Progenitor cell of endocrine pancreas (in vitro differentiated cells): ENCODE data around the gene METTL22. TPM values are rescaled to one million over a fixed set of nuclear protein-coding genes. Genes with fewer than 3 reads are reported as not detected.

Experiments
- DNase-seq: peaks from one replicate; pipeline ENCODE4 v3.0.0; 2021; ENCODE audit warnings: low spot score; ENCODE audit not compliant: unreplicated experiment
- H3K27ac Mint-ChIP-seq: 2 replicates; pipeline ENCODE4 v1.8.0; 2021; ENCODE audit warnings: mild to moderate bottlenecking, moderate library complexity, mixed read lengths
- H3K27me3 Mint-ChIP-seq: 2 replicates; pipeline ENCODE4 v1.8.0; 2021; ENCODE audit warnings: mixed read lengths
- H3K36me3 Mint-ChIP-seq: 2 replicates; pipeline ENCODE4 v1.8.0; 2022; ENCODE audit warnings: mixed read lengths; ENCODE audit not compliant: insufficient read depth
- H3K4me1 Mint-ChIP-seq: 2 replicates; pipeline ENCODE4 v1.8.0; 2021; ENCODE audit warnings: low read depth, mixed read lengths
- H3K4me3 Mint-ChIP-seq: 2 replicates; pipeline ENCODE4 v1.8.0; 2021; ENCODE audit warnings: low read depth, mild to moderate bottlenecking, moderate library complexity, mixed read lengths
- H3K9me3 Mint-ChIP-seq: 2 replicates; pipeline ENCODE4 v1.8.0; 2021; ENCODE audit warnings: low read depth, mixed read lengths
- total RNA-seq: library from RNA; stranded (reverse); gene quantifications from 2 replicates; pipeline ENCODE4 v1.2.1, GENCODE V29; 2021
- TF ChIP-seq, protein P1 (sequence below): fragments of 200-600 bp; sonication (generic); IDR thresholded peaks from one replicate; pipeline ENCODE4 v1.5.0; 2021; ENCODE audit warnings: antibody characterized with exemption, mild to moderate bottlenecking; ENCODE audit not compliant: unreplicated experiment

The METTL22 gene
- total RNA-seq, 1 donor from 2014 or later = 56.5 TPM

- TF ChIP-seq, protein P1, sequence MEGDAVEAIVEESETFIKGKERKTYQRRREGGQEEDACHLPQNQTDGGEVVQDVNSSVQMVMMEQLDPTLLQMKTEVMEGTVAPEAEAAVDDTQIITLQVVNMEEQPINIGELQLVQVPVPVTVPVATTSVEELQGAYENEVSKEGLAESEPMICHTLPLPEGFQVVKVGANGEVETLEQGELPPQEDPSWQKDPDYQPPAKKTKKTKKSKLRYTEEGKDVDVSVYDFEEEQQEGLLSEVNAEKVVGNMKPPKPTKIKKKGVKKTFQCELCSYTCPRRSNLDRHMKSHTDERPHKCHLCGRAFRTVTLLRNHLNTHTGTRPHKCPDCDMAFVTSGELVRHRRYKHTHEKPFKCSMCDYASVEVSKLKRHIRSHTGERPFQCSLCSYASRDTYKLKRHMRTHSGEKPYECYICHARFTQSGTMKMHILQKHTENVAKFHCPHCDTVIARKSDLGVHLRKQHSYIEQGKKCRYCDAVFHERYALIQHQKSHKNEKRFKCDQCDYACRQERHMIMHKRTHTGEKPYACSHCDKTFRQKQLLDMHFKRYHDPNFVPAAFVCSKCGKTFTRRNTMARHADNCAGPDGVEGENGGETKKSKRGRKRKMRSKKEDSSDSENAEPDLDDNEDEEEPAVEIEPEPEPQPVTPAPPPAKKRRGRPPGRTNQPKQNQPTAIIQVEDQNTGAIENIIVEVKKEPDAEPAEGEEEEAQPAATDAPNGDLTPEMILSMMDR = no peak
- no peak overlapping the region for H3K4me3 Mint-ChIP-seq
- H3K9me3 Mint-ChIP-seq = no peaks in the 10 kb centered on the region
- H3K4me1 Mint-ChIP-seq = no peaks in the 10 kb centered on the region
- DNase-seq = no peak
- no peaks in the 10 kb centered on the region for H3K36me3 Mint-ChIP-seq
- peaks cover 6% of the 10 kb centered on the region for H3K27me3 Mint-ChIP-seq
- H3K27ac Mint-ChIP-seq = no peak overlapping the region
These were observed 25.7 kb upstream of the METTL22 start for GRCh38 chr16:8595783-8596182.

DNA sequence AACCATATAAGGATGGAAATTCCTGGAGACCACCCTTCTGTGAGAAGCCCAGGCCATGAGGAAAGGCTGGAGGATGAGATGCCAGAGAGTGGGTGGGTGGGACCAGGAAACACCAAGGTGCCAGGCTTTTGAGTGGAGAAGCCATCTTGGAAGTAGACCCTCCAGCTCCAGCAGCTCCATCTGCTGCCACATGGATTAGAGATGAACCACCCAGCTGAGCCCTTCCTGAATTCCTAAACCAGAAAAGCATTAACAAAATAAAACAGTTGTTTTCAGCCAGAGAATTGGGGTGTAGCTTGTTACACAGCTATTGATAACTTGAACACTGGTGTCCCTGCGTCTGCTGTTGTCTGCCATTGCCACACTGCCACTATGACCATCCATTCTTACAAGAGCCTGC is 24.9 kb upstream of the METTL22 start:
- no peaks in the 10 kb centered on the region for H3K9me3 Mint-ChIP-seq

DNA sequence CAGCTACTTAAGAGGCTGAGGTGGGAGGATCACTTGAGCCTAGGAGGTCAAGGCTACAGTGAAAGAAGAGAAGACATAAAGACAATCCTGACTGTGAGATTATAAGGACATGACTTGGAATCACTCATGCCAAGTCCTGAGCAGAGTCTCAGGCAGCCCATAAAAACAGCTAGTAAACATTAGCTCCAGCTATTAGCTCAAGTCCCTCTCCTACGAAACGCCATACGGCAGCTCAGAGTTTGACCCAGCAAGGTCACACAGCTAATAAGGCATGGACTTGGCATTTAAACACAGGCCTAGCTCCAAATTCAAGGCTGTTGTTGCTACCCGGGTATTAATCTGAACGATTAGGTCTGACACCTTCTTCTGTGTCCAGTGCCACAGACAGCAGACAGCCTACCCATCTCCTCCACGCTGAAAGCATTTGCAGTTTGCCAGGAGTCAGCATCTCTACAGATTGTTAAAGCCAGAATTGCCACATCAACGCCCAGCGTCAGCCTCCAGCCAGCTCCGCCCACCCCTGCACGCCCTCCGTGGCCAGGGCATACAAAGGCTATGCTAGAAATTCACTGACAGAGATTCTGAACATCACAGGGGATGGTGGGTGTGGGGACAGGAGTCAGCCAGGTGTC is 21.2 kb upstream of the METTL22 start:
- no peak overlapping the region for H3K27ac Mint-ChIP-seq
- H3K9me3 Mint-ChIP-seq = peaks cover 4% of the 10 kb centered on the region
- TF ChIP-seq, protein P1 = no peak
- H3K36me3 Mint-ChIP-seq = no peaks in the 10 kb centered on the region
- peaks cover 22% of the 10 kb centered on the region for H3K27me3 Mint-ChIP-seq
- DNase-seq = no peak
- no peak overlapping the region for H3K4me3 Mint-ChIP-seq
- H3K4me1 Mint-ChIP-seq = no peaks in the 10 kb centered on the region

More for the DNA sequence above, 24.9 kb upstream of the METTL22 start:
- Mint-ChIP-seq H3K27ac (no peak overlapping the region), H3K4me1 (no peaks in the 10 kb centered on the region), H3K4me3 (no peak overlapping the region), H3K27me3 (peaks cover 11% of the 10 kb centered on the region), H3K36me3 (no peaks in the 10 kb centered on the region)
- no peak for DNase-seq
- TF ChIP-seq, protein P1 = no peak

GRCh38 chr16:8605554-8605953 is 15.9 kb upstream of the METTL22 start:
- Mint-ChIP-seq H3K36me3 (no peaks in the 10 kb centered on the region), H3K27ac (no peak overlapping the region), H3K4me3 (no peak overlapping the region), H3K4me1 (no peaks in the 10 kb centered on the region), H3K9me3 (peaks cover 4% of the 10 kb centered on the region), H3K27me3 (peaks cover 43% of the 10 kb centered on the region)
- DNase-seq = no peak
- TF ChIP-seq, protein P1 = no peak

DNA sequence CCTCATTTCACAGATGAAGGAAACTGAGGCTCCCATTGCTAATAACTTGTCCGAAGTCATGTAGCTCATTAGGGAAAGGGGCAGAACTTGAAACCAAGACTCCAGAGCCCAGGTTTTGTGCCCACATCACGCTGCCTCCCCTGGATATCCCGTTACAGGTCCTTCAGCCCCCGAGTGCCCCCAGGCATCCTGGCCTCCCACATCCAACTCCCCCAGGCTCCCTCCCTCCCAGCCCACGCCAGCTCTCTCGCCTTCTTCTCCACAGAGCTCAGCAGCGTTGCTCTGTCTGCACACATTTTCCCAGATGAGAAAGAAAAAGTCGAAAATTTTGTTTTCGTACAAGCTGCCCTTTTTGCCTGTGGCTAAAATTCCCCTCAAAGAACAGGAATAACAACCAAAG is 14.3 kb upstream of the METTL22 start:
- Mint-ChIP-seq H3K36me3 (no peaks in the 10 kb centered on the region), H3K27me3 (peaks cover 31% of the 10 kb centered on the region), H3K4me3 (no peak overlapping the region), H3K4me1 (no peaks in the 10 kb centered on the region), H3K9me3 (no peaks in the 10 kb centered on the region), H3K27ac (no peak overlapping the region)
- TF ChIP-seq, protein P1 = no peak
- no peak for DNase-seq
